Kidney (tissue), 14 donors: Measurements from ENCODE around the gene AK5. TPM values are rescaled to one million over a fixed set of nuclear protein-coding genes. Genes with fewer than 3 reads are reported as not detected.
A peak's percentile ranks its signal among the peaks of the same experiment; 100 is the strongest.

ENCODE experiments used
- DNase-seq, 5 donors: peaks; one replicate each; pipeline ENCODE4 v3.0.0-alpha.2; 2013 to 2020
- FAIRE-seq: peaks from 2 replicates; lab custom pipeline; 2012; peaks lifted over from hg19 to GRCh38; lab: Jason Lieb, UNC
- H3K27ac ChIP-seq, 2 donors: one replicate each; pipeline ENCODE4 v1.7.0; 2013; ENCODE audit warnings: low read depth in 2 of 2, low read length in 2 of 2, inconsistent platforms in 1 of 2
- H3K27me3 ChIP-seq: one replicate; pipeline ENCODE4 v1.7.1; 2013; ENCODE audit warnings: low read length, inconsistent platforms; ENCODE audit not compliant: control insufficient read depth, insufficient read depth
- H3K36me3 ChIP-seq, 3 donors: one replicate each; pipeline versions ENCODE4 v1.7.0 to v1.7.1; 2013; ENCODE audit warnings: low read length in 3 of 3, control low read depth in 1 of 3, inconsistent platforms in 1 of 3; ENCODE audit not compliant: insufficient read depth in 3 of 3, control insufficient read depth in 2 of 3
- H3K4me1 ChIP-seq, 3 donors: one replicate each; pipeline versions ENCODE4 v1.7.0 to v1.7.1; 2013; ENCODE audit warnings: low read length in 3 of 3, inconsistent platforms in 1 of 3, low read depth in 1 of 3; ENCODE audit not compliant: control insufficient read depth in 2 of 3, insufficient read depth in 2 of 3
- H3K4me3 ChIP-seq, 3 donors: one replicate each; pipeline versions ENCODE4 v1.7.0 to v1.8.1; 2013; ENCODE audit warnings: low read length in 3 of 3, control low read depth in 1 of 3, inconsistent platforms in 1 of 3
- H3K9ac ChIP-seq, 3 donors: one replicate each; pipeline versions ENCODE4 v1.7.0 to v1.7.1; 2013; ENCODE audit warnings: low read length in 3 of 3, control low read depth in 1 of 3, inconsistent platforms in 1 of 3
- H3K9me3 ChIP-seq, 3 donors: one replicate each; pipeline versions ENCODE4 v1.7.0 to v1.7.1; 2013; ENCODE audit warnings: low read length in 3 of 3, control low read depth in 1 of 3, inconsistent platforms in 1 of 3; ENCODE audit not compliant: control insufficient read depth in 2 of 3, insufficient read depth in 1 of 3
- intact Hi-C: fragments of 100-400 bp; cut with DNase I; formaldehyde crosslinking; loops from one replicate; pipeline ENCODE4 v1.11.1; 2022
- polyA plus RNA-seq: library from polyadenylated mRNA; stranded (reverse); fragments of 350-450 nt; fragmentation: Illumina TruSeq; extraction: RNeasy Lipid Tissue Mini Kit (QIAGEN cat#74804); gene quantifications from one replicate; pipeline ENCODE4 v1.2.3, GENCODE V29; 2014; ENCODE audit warnings: low read depth, low replicate concordance; ENCODE audit not compliant: insufficient read depth
- total RNA-seq: library from RNA; stranded (reverse); fragmentation: NEBNext Ultra II Directional; extraction: Animal tissue kit (Norgen Biotek cat#: 25700); gene quantifications from one replicate; pipeline ENCODE4 v1.2.1, GENCODE V29; 2021
- TF ChIP-seq, protein P1 (sequence below): IDR thresholded peaks from 3 replicates; pipeline ENCODE4 v1.5.1; 2012; ENCODE audit warnings: mild to moderate bottlenecking, moderate library complexity, borderline replicate concordance; ENCODE audit not compliant: insufficient read depth; ENCODE audit errors: extremely low read depth
- donor health status: control.
- donor health status: control.
- donor health status: control.
- donor health status: control.
- donor health status: control.
- donor health status: DM: yes; HTN: yes; CAD: no.
- donor health status: Normal renal cell carcinoma (clear cell type).

Gene AK5
- total and polyA plus RNA-seq, 2 donors from 2014 or later = 1.7 to 2.5 TPM

DNA sequence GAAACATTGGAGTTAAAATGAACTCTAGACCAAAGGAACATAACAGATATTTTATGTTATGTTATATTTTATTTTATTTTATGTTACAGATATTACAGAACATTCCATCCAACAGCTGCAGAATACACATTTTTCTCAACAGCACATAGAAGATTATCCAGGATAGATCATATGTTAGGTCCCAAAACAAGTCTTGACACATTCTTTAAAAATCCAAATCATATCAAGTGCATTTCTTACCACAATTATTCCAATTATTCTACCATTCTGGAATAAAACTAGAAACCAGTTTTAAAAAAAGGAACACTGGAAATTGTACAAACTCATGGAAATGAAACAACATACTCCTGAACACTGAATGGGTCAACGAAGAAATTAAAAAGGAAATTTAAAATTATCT is 31.7 kb upstream of the AK5 start:
- Histone ChIP-seq H3K36me3 (no peaks in the 10 kb centered on the region), H3K4me1 (no peaks in the 10 kb centered on the region), H3K9me3 (peaks cover 0 to 9% (median 2%) of the 10 kb centered on the region in 3 donors), H3K27me3 (no peaks in the 10 kb centered on the region), H3K9ac (no peak overlapping the region), H3K27ac (no peak overlapping the region), H3K4me3 (no peak overlapping the region)
- intact Hi-C loops = no loop called here
- peak; percentile 21 for FAIRE-seq
- TF ChIP-seq, protein P1, sequence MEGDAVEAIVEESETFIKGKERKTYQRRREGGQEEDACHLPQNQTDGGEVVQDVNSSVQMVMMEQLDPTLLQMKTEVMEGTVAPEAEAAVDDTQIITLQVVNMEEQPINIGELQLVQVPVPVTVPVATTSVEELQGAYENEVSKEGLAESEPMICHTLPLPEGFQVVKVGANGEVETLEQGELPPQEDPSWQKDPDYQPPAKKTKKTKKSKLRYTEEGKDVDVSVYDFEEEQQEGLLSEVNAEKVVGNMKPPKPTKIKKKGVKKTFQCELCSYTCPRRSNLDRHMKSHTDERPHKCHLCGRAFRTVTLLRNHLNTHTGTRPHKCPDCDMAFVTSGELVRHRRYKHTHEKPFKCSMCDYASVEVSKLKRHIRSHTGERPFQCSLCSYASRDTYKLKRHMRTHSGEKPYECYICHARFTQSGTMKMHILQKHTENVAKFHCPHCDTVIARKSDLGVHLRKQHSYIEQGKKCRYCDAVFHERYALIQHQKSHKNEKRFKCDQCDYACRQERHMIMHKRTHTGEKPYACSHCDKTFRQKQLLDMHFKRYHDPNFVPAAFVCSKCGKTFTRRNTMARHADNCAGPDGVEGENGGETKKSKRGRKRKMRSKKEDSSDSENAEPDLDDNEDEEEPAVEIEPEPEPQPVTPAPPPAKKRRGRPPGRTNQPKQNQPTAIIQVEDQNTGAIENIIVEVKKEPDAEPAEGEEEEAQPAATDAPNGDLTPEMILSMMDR = no peak
- no peak for DNase-seq

DNA sequence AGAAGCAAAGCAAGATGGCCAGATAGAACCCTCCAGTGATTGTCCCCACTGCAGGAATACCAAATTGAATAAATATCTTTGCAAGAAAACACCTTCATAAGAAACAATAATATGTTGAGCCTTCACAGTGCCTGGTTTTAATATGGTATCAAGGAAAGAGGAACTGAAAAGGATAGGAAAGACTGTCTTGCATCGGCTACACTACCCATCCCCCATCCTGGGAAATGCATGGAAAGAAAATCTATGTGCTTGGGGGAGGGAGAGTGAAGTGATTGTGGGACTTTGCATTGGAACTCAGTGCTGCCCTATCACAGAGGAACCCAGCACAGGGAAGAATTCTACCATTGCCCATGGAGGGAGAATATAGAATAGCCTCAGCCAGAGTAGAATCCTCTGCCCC is 28.6 kb upstream of the AK5 start:
- no peaks in the 10 kb centered on the region for H3K4me1 ChIP-seq
- DNase-seq = no peak
- H3K4me3 ChIP-seq = no peak overlapping the region
- no peak overlapping the region for H3K27ac ChIP-seq
- H3K9me3 ChIP-seq = peaks cover 0 to 14% (median 2%) of the 10 kb centered on the region in 3 donors
- TF ChIP-seq, protein P1 = no peak
- intact Hi-C loops = no loop called here
- no peak for FAIRE-seq
- H3K9ac ChIP-seq = no peak overlapping the region
- no peaks in the 10 kb centered on the region for H3K36me3 ChIP-seq
- no peaks in the 10 kb centered on the region for H3K27me3 ChIP-seq

DNA sequence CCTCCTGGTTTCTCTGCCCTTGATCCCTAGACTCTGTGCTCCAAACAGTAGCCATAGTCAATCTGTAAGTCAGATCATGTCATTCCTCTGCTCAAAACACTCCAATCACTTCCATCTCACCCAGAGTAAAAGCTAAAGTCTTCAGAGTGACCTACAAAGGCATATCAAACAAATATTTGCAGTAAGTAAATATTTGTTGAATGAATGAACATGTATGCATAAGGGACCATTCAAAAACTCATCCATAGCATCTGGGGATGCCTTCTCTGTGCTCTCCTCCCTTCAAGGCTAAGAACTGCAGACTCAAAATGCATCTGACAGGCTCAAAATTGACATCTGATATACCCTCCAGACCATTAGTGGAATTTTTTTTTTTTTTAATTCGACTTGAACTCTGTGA is 18.1 kb upstream of the AK5 start:
- Histone ChIP-seq H3K9ac (no peak overlapping the region), H3K27me3 (no peaks in the 10 kb centered on the region), H3K4me1 (no peaks in the 10 kb centered on the region), H3K27ac (no peak overlapping the region), H3K9me3 (no peaks in the 10 kb centered on the region), H3K4me3 (no peak overlapping the region), H3K36me3 (no peaks in the 10 kb centered on the region)
- DNase-seq (no peak), FAIRE-seq (no peak)
- TF ChIP-seq, protein P1 = no peak
- intact Hi-C loops = no loop called here

DNA sequence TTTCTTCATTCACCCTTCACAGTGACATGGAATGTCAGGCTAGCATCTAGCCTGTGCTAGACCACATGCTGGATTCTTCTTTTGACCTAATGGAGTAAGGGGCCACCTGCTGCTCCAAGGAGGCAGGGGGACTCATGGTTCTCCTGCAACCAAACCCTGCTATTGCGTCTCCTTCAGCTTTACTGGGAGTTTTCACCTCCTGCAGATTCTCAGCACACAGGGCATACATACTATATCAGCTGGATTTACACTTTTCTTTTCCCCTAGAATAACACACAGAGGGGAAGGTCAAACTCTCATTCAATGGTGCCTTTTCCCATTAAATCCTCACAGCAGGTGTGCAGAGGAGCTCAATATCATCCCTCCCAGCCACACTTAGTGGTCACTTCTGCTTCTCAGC is 16.6 kb upstream of the AK5 start:
- Histone ChIP-seq H3K36me3 (no peaks in the 10 kb centered on the region), H3K4me3 (no peak overlapping the region), H3K9me3 (no peaks in the 10 kb centered on the region), H3K4me1 (no peaks in the 10 kb centered on the region), H3K27ac (no peak overlapping the region), H3K9ac (no peak overlapping the region), H3K27me3 (no peaks in the 10 kb centered on the region)
- FAIRE-seq (no peak), DNase-seq (no peak)
- TF ChIP-seq, protein P1 = no peak
- intact Hi-C loops = no loop called here
